WTC11 (cell line): ENCODE data around the gene UAP1.

Experiments used
- NR3C1 ChIP-seq: sonication (generic); formaldehyde crosslinking; conservative IDR thresholded peaks from 2 replicates; pipeline ENCODE4 v1.8.1; 2023; ENCODE audit warnings: low read depth, mild to moderate bottlenecking, missing genetic modification reagents
- SP1 ChIP-seq: sonication (generic); formaldehyde crosslinking; conservative IDR thresholded peaks from 2 replicates; pipeline ENCODE4 v1.8.1; 2022; ENCODE audit warnings: missing genetic modification reagents
- TEAD4 ChIP-seq: sonication (generic); formaldehyde crosslinking; IDR thresholded peaks from 2 replicates; pipeline ENCODE4 v1.8.0; 2022; ENCODE audit warnings: mild to moderate bottlenecking, missing genetic modification reagents
- TP53 ChIP-seq: sonication (generic); formaldehyde crosslinking; IDR thresholded peaks from 2 replicates; pipeline ENCODE4 v1.8.1; 2023; ENCODE audit warnings: mild to moderate bottlenecking, missing genetic modification reagents
- TF ChIP-seq, protein P1 (sequence below): fragments of 200-600 bp; IDR thresholded peaks from 2 replicates; pipeline ENCODE4 v1.8.0; 2022; ENCODE audit warnings: antibody characterized with exemption

DNA sequence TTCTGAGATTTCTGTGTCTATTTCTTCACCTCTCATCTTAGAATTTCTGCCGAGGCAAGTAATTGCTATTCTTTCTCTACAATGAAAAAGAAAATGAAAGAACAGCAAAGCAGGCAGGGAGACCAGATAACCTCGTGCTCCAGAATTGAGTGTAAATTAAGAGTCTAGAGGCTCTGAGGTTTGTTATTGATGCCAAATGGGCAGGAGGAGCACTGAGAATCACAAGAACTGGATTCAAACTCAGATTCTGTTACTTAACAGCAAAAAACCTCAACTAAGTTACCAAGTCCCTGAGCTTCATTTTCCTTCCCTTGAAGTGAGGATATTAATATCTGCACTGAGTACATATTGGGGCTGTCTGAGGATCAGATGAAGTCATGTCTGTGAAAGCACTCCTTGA is 65.2 kb downstream of the UAP1 start:
- TF ChIP-seq SP1 = no peak
- TF ChIP-seq, protein P1, sequence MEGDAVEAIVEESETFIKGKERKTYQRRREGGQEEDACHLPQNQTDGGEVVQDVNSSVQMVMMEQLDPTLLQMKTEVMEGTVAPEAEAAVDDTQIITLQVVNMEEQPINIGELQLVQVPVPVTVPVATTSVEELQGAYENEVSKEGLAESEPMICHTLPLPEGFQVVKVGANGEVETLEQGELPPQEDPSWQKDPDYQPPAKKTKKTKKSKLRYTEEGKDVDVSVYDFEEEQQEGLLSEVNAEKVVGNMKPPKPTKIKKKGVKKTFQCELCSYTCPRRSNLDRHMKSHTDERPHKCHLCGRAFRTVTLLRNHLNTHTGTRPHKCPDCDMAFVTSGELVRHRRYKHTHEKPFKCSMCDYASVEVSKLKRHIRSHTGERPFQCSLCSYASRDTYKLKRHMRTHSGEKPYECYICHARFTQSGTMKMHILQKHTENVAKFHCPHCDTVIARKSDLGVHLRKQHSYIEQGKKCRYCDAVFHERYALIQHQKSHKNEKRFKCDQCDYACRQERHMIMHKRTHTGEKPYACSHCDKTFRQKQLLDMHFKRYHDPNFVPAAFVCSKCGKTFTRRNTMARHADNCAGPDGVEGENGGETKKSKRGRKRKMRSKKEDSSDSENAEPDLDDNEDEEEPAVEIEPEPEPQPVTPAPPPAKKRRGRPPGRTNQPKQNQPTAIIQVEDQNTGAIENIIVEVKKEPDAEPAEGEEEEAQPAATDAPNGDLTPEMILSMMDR = no peak
- TF ChIP-seq TEAD4 (CRISPR knock-in tag) = no peak
- no peak for TF ChIP-seq TP53 (CRISPR knock-in tag)
- TF ChIP-seq NR3C1 = no peak
